Mononuclear cell (primary cell): ENCODE results near the gene CASZ1. TPM values are rescaled to one million over a fixed set of nuclear protein-coding genes. Genes with fewer than 3 reads are reported as not detected.

Experiments
- H3K27me3 ChIP-seq: 2 replicates; pipeline ENCODE4 v1.6.0; 2011; ENCODE audit warnings: low read length, control low read depth; ENCODE audit not compliant: insufficient read depth
- H3K4me1 ChIP-seq: 2 replicates; pipeline ENCODE4 v1.5.1; 2011; ENCODE audit warnings: mild to moderate bottlenecking, low read length, control low read depth; ENCODE audit not compliant: insufficient read depth
- H3K4me3 ChIP-seq: 2 replicates; pipeline ENCODE4 v1.5.1; 2011; ENCODE audit warnings: mild to moderate bottlenecking, low read length, moderate library complexity
- H3K9me3 ChIP-seq: 2 replicates; pipeline ENCODE4 v1.5.1; 2011; ENCODE audit warnings: low read depth, mild to moderate bottlenecking, control low read depth, low read length
- total RNA-seq: library from RNA; depleted of rRNA; stranded (reverse); fragments of >200 nt; gene quantifications from one replicate; pipeline ENCODE4 v1.2.3, GENCODE V29; 2012

Gene CASZ1
- total RNA-seq, 1 donor, result 18.8 TPM

DNA sequence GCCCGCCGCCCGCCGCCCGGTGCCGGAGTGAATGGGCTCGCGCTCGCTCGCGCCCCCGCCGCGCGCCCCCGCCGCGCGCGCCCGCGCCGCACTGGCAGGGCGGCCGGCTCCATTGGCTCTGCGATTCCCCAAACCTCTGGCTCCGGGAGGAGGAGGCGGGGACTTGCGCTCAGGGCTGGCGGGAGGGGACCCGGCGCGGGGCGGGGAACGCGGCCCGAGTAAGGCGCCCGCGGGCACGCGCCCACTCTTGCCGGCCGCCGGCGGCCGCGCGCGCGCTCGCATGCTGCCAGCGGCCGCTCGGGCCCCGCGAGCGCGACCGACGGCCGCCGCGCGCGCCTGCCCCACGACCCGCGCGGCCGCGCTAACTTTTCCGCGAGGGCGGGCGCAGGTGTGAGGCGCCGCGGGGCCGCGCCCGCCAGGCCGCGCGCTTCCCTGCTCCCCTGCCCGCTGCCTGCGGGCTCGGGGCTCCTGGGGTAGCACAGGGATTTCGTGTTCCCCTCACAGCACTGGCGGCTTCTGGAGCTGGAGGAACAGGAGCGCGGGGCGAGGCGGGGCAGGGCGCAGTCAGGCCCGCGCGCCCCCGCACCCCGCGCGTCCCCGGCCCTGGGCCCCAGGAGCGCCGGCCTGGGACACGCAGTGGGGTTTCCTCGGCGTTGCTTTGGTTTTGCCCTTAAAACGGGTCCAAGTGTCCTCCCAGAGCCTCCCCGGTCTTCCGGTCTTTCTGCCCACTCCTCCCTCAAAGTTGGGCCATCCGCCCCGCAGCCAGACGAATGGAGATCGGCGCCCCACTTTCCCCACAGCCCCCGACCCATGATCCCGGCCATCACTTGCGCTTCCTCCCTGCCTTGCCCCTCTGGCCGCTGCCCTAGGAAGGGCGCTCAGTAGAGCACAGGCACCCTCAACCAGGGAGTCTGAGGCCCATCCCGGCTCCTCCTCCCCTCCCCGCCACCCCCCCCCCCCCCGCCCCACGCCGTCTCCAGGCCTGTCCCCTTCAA is 101.5 kb downstream of the CASZ1 start:
- no peaks in the 10 kb centered on the region for H3K9me3 ChIP-seq
- H3K4me3 ChIP-seq, result peak overlapping the region; percentile 37
- H3K27me3 ChIP-seq, result no peaks in the 10 kb centered on the region
- peaks cover 23% of the 10 kb centered on the region for H3K4me1 ChIP-seq

DNA sequence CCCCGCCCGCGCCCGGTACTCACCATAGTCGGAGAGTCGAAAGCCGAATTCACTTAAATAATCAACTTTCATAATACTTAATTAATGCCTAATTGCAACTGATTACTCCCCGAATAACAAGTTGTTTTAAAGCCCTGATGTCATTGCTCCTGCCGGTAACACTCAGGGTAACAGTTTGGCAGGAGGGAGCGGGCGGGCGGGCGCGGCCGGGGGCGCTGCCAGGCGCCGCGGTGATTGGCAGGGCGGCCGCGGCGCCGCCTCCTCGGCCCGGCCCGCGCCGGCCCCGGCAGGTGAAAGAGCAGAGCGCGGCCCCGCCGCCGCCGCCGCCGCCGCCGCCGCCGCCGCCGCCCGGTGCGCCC is 102.2 kb downstream of the CASZ1 start:
- no peaks in the 10 kb centered on the region for H3K9me3 ChIP-seq
- H3K4me3 ChIP-seq, result peak overlapping the region; percentile 78
- H3K4me1 ChIP-seq, result peaks cover 23% of the 10 kb centered on the region
- H3K27me3 ChIP-seq, result no peaks in the 10 kb centered on the region

DNA sequence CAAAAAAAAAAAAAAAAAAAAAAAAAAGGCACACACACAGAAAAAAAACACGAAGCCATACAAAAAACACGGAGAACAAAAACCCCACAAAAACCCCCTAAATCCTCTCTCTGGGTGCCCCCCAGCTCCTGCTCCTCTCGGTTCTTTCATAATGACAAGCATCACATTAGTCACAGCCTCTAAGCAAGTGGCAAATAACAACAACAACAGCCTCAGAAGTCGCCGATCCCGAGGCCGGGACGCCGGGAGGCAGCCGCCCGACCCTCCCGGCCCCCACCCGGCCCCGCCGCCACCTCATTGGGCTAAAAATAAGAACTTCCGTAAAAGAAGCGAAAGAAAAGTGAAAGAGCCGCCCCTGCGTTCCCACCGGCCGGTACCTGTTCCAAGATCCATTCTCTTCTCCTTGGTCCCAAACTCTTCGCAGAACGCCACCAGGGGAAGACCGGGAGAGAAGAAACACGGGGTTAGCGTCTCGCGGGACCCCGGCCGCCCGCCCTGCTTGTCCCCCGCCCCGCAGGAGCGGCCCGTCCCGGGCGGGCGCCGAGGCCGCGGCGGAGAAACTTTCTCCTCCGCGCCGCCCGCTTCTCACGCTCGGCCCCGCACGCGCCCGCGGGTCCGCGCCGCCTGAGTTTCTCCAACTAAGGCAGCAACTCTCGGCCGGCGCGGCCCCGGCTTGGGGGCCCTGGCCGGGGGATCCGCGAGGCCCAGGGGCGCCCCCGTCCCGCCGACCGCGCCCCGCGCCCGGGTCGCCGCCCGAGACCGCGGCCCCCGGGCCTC is 102.8 kb downstream of the CASZ1 start:
- peak overlapping the region; percentile 78 for H3K4me3 ChIP-seq
- no peaks in the 10 kb centered on the region for H3K9me3 ChIP-seq
- no peaks in the 10 kb centered on the region for H3K27me3 ChIP-seq
- peaks cover 24% of the 10 kb centered on the region for H3K4me1 ChIP-seq

DNA sequence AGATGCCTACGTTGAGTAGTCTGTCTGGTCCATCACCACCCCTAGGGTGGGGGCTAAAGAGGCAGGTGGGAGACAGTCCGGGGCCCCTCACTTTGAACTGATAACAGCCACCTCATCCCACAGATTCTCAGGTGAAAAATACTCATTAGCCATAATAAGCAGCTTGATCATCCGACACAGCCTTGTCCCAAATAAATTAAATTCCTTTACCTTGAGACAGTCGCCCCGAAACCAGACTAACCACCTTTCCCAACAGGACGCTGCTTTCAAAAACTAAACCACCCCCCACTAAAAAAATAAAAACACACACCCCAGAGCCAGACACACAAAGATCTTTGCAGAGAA is 103.3 kb downstream of the CASZ1 start:
- no peaks in the 10 kb centered on the region for H3K9me3 ChIP-seq
- peak overlapping the region; percentile 78 for H3K4me3 ChIP-seq

DNA sequence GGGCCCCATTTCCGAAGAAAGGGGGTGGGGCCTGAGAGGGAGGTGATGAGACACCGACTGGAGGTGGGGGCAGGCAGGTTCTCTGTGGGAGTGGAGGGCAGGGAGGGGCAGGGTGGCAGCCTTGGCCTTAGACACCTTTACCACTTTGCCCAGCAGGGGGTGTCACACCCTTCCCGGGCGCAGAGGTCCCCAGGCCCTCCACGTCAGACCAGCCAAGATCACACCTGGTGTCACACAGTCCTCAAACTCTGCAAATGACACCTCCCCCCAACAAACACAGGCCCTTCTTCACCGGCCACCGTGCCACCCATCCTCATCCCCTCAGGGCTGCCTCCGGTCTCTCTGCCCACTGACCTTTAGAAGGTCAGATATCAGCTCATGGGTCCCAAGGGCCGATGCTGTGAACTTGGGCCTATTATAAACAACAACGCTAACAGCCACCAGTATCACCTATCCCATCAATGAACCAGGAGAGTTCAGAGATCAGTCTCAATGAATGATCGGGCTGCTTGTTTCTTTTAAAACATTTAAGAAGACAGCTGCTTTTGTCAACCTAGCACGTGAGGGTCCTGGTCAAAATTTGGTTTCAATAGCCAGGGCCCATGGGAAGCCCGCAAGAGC is 103.9 kb downstream of the CASZ1 start:
- no peaks in the 10 kb centered on the region for H3K9me3 ChIP-seq
- H3K4me1 ChIP-seq, result peaks cover 28% of the 10 kb centered on the region
- H3K27me3 ChIP-seq, result no peaks in the 10 kb centered on the region
- H3K4me3 ChIP-seq, result no peak overlapping the region

More for the DNA sequence above, 103.3 kb downstream of the CASZ1 start:
- Histone ChIP-seq H3K27me3 (no peaks in the 10 kb centered on the region), H3K4me1 (peaks cover 28% of the 10 kb centered on the region)

DNA sequence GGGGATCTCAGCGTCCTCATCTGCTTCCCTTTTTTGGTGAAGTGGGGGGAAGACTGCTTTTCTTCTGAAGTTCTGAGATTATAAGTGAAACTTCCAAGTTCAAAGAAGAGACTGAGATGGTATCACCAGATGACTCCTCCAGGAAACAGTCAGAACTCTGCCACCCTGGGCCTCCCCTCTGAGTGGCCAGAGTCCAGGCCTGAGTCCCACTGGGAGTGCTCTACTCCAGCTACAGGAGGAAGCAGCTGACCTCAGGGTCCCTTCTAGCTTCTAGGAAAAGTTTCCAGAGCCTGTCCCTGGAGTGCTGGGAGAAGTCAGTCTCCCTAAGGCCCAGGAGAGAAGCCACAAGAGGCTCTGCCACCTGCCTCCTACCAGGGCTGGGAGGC is 104.7 kb downstream of the CASZ1 start:
- H3K9me3 ChIP-seq, result no peaks in the 10 kb centered on the region
- no peak overlapping the region for H3K4me3 ChIP-seq
- peaks cover 28% of the 10 kb centered on the region for H3K4me1 ChIP-seq
- no peaks in the 10 kb centered on the region for H3K27me3 ChIP-seq

DNA sequence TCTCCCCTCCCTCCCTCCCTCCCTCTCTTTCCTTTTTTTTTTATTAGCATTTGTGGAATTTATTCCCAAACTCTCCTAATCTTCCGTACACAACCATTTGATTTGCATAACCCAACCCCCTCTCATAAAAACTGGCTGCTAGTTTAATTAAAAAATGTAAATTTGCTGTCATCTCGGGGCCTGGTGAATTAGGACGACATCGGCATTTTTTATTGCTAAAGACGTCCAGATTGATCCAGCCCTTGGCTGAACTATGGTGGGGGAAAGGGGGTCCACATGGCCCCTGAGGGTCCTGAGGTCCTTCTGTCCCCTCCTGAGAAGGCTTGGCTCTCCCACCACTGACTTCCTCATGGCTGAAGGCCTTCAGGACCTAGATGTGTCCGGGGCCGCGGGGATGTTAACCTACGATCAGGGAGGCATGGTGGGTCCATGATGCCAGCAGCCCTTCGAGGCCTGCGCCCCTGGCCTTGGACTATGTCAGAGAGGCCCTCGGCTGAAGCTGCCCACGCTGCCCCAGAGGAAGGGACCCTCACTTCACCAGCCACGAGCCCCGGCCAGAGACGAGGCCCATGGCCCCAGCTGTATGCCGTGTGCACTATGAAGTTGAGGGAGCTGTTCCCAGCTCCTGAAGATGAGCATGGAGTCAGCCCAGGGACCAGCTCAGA is 105.2 kb downstream of the CASZ1 start:
- Histone ChIP-seq H3K4me1 (peaks cover 28% of the 10 kb centered on the region), H3K9me3 (no peaks in the 10 kb centered on the region), H3K27me3 (no peaks in the 10 kb centered on the region), H3K4me3 (no peak overlapping the region)

DNA sequence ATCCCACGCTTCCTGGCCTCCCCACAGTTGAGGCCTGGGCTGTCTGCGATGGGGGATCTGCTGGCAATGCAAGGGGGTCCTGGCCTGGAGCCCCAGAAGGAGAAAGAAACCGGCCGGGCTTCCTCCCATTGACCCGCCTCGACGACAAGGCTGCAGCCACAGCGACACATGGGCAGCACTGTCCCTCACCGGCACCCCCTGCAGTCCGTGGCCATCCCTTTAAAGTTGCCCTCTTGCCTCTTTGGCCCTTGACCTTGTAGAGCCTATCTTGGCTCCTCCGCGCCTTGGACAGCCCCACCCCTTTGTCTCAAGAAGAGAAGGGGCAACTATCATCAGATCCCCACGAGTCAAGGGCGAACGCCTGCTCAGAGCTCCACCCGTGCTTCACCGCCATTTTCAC is 106.0 kb downstream of the CASZ1 start:
- Histone ChIP-seq H3K4me1 (peaks cover 28% of the 10 kb centered on the region), H3K9me3 (no peaks in the 10 kb centered on the region), H3K4me3 (no peak overlapping the region), H3K27me3 (no peaks in the 10 kb centered on the region)

DNA sequence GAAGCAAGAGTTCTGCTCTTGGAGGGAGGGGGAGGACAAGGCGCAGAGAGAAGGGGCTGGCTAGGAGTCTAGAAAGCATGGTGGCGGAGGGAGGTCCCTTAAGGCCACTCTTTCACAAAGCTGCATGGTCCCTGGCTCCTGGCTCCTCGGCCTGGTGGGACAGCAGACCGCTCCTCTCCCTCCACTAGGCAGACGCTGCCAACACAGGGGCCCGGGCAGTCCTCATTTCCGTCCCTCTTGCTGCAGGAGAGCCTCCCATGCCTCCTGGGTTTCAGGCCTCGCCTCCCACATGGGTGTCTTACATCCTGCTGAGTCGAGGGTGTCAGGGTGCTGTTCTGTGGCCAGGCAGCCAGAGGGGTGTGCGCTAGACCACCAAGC is 108.0 kb downstream of the CASZ1 start:
- Histone ChIP-seq H3K27me3 (no peaks in the 10 kb centered on the region), H3K9me3 (no peaks in the 10 kb centered on the region), H3K4me1 (peaks cover 24% of the 10 kb centered on the region), H3K4me3 (no peak overlapping the region)

DNA sequence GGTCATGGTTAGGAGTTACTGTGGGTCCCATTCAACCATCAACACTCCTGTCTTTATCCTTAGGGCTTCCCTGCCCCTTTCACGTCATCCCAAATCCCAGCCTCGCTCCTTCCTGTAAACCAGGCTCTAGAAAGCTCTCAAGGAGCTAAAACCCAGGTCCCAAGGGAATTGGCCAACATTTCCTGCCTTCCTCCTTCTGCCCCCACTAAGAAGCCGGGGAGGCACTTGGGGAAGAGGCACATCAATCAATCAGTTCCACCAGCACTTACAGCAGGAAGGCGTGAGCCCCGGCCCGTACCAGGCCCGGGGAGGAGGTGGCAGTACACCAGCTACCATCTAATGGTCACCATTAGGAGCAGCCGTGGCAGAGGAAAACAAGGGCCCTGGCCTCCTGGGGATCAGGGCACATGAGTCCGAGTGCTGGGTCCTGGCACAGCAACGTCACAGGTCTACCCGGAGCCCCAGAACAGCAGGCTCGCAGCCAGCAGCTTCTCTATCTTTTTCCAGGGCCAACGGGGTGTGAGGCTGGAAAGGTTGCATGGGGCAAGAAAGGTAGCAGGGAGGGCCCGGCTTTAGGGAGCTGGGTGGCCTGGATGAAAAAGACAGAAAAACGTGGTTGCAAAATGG is 108.6 kb downstream of the CASZ1 start:
- H3K9me3 ChIP-seq, result no peaks in the 10 kb centered on the region
- H3K27me3 ChIP-seq, result no peaks in the 10 kb centered on the region
- peaks cover 19% of the 10 kb centered on the region for H3K4me1 ChIP-seq
- no peak overlapping the region for H3K4me3 ChIP-seq

DNA sequence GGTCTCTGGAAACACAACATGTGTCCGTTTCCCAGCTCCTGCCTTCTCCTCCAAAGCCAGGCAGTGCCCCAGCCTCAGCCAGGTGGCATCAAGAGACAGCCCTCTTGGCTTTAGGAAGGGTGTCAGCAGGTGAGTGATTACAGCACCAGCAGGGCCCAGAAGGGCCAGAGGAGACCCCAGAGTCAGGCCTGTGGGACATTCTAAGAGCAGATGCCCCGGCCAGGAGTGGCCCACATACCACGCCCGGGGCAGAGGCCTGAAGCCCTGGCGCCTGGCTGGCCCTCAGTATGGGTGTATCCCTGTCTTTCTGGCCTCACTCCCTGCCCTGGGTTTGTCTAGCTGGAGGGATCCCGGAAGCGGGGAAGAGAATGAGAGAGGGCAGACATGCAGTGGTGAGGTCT is 109.2 kb downstream of the CASZ1 start:
- H3K27me3 ChIP-seq, result no peaks in the 10 kb centered on the region
- H3K9me3 ChIP-seq, result no peaks in the 10 kb centered on the region
- peaks cover 13% of the 10 kb centered on the region for H3K4me1 ChIP-seq
- no peak overlapping the region for H3K4me3 ChIP-seq

DNA sequence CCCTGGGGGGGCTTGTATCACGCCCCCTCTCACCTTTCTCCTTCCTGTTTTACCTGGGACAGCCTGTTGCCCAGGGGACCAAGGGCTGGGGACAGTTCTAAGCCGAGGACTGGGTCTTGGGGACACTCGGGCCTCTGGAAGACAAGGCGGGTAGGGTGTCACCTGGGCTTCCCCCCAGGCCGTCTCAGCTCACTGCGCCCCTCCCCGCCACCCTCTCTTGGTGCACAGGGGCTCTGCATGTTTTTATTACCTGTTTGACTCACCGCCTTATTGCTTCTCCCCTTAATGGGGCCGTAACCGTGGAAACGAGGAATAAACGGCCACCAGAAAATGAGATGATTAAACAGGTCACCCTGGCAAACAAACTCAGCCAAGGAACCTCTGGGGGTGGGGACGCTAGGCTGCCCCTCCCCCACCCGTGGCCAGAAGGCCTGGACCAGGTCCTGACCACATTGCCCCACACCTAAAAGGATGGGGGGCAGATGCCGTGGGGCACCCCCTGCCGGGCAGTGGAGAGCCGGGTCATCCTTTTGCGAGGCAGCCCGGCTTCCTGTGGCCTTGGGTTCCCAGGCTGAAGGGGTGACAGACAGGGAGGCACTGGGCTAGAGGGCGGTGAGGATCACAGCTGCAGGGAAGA is 109.9 kb downstream of the CASZ1 start:
- no peaks in the 10 kb centered on the region for H3K9me3 ChIP-seq
- no peak overlapping the region for H3K4me3 ChIP-seq
- no peaks in the 10 kb centered on the region for H3K27me3 ChIP-seq

DNA sequence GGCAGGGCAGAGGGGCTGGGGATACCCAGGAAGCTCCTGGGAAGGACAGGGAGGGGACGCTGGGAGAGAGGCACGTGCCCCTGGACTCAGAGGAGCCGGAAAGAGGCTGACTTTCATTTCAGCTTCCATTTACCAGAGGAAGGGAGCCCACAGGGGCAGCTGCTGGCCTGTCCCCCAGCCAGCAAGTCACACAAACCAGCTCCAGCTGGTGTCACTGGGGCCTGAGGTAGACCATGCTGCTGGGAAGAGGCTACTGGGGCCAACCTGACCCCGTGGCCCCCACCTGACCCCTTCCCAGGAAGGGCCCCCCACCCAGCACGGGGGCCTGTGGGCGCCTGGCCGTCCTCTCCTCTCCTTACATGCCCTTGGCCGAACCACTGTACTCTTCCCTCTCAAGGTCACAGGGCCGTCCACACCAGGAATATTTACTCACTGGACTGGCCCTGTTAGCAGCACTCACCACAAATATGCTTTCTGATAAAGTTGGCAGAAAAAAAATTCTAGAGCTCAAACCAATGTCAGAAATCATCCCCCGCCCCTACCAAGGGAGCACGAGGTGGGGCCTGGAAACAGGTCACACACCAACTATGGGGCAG is 110.5 kb downstream of the CASZ1 start:
- no peaks in the 10 kb centered on the region for H3K27me3 ChIP-seq
- no peaks in the 10 kb centered on the region for H3K9me3 ChIP-seq
- H3K4me3 ChIP-seq, result no peak overlapping the region
- H3K4me1 ChIP-seq, result peaks cover 5% of the 10 kb centered on the region

More for the DNA sequence above, 109.9 kb downstream of the CASZ1 start:
- peaks cover 8% of the 10 kb centered on the region for H3K4me1 ChIP-seq
